Kasumi-1 (cell line): ENCODE results near the gene NPFFR2.
"Not testable (repeated sequence)": the region's sequence is repeated elsewhere in the genome, so short reads cannot be mapped to it uniquely, and the experiment has no call there.

ENCODE experiments used
- DNase-seq, 2 experiments: peaks; one replicate each; lab custom pipeline; 2025; lab: John Stamatoyannopoulos, UW

The NPFFR2 gene

GRCh38 chr4:72031868-72032608, at the start of gene NPFFR2:
TSS of gene NPFFR2 (plus strand) at chr4:72032000. CDS start at chr4:72128592, 96,592 bp downstream.
- DNase-seq, result no peak

DNA sequence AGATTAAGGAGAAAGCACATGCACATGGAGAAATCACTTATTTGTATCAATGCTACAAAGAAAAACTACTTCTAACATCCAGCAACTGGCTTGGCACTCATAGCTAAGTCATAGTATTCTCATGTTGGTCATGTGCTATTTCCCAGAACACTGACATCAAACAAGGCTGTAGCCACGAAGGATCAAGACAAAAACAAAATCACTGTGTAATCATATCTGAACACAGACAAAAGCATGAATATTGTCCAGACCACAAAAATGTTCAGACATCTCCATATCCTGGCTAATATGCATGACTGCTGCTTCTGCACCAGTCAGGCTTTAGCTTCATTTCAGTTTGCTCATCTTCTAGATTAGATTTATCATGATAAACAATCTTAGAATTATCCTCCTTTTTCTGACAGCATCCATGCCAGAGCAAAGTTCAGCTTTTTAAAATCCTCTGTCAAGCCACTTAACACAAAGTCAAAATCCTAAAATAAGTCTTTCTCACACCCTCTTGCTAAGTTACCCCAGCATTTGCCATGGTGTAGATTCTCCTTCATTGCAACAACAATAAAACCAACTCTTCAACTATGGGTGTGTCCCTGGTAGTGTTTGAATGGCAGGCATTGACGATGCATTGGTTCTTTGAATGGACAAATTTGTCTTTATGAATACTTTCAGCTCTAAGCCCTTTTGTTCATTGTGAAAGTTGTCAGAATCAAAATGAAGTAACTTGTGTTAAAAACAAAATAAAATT, 39.1 kb upstream of the NPFFR2 start:
- no peak for DNase-seq

GRCh38 chr4:71994559-71994958, 37.2 kb upstream of the NPFFR2 start:
- no peak for DNase-seq

DNA sequence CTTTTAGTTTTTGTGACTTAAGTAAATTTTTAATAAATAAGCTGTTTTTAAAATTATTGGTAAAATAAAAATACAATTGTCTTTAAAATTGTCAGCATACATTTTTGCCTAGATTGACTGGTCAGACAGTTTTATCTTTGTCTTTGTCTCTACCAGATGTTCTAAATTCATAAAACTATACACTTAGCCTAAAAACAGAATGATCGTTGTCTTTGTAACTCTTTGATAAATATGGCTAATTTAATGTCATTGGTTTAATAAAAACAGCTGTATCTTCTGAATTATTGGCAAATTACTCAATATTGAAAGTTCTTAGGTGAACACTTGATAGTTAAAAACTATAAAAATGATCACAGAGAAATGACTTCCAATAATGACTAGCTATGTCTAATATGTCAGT, 36.5 kb upstream of the NPFFR2 start:
- no peak for DNase-seq

DNA sequence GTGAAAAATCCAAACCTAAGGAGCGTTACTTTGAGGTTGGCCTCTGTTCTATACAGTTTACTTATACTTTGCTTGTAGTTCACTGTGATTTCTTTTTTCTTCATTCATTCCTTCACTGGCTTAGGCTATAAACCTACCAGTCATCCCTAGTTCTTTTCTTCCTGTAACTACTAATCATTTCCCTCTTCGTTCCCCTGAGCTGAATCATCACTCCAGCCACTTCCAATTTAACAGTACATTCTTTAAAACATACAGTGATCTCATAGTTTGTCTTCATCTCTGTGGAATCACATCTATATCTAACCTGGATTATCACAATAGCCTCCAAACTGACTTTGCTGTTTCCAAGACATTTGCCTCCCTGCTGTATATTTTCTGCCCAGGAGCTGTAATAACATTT, 25.2 kb upstream of the NPFFR2 start:
- DNase-seq, result no peak

GRCh38 chr4:72011906-72012305, 19.9 kb upstream of the NPFFR2 start:
- DNase-seq, result no peak

- no peak for DNase-seq
Measured at GRCh38 chr4:72016011-72016410, 15.8 kb upstream of the NPFFR2 start.

DNA sequence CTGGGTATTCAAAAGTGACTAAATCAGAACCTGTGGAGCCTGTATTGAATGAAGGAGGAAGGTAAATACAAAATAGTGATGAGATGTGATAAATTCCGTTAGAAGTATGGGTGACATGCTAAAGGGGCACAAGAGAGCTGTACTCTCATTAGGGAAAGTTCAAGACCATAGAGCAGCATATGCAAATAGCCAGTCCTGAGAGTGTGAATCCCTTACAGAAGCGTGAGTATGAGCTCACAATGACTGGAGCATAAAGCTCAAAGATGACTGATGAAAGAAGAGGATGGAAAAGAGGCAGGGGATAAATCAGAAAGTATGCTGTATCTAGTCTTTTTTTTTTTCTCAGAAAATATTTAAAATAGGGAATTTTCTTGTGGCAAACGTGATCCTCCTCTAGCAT, 12.1 kb upstream of the NPFFR2 start:
- no peak for DNase-seq

DNA sequence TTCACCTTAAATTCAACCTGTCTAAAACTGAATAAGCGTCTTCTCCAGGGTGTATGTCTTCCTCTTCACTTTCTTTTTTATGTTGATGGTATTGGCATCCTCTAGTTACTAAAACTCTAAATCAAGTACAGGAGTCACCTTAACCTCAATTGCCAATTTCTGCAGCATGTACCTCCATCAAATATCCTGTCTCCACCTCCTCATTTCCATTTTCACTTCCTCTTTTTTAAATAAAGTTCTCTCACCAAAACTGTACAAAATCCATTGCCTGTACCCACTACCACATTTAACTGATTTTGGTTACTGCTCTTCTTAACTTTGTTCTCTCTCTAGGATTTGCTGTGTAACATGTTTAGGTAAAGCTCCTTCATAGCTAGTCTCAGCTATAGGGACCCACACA, 9.2 kb upstream of the NPFFR2 start:
- no peak for DNase-seq

GRCh38 chr4:72055566-72055965, 23.8 kb downstream of the NPFFR2 start:
- DNase-seq, result no peak

DNA sequence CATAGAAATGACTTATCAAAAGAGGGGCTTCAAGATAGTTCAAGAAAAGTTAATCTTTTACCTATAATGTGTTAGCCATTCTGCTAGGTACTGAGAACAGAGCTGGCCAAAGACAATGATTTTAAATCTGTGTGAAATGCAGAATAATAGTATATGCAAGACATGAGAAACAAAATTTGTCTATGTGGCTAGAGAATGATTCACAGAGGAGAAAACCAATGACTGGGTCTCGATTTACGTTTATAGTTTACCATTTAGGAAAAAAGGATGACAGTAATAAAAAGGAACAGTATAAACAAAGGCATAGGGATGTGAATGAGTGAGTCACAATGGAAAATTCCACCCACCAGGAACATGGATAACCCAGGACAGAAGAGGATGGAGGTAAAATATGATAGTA, 31.9 kb downstream of the NPFFR2 start:
- DNase-seq, result no peak

GRCh38 chr4:72067051-72067450, 35.3 kb downstream of the NPFFR2 start:
- DNase-seq, result no peak

DNA sequence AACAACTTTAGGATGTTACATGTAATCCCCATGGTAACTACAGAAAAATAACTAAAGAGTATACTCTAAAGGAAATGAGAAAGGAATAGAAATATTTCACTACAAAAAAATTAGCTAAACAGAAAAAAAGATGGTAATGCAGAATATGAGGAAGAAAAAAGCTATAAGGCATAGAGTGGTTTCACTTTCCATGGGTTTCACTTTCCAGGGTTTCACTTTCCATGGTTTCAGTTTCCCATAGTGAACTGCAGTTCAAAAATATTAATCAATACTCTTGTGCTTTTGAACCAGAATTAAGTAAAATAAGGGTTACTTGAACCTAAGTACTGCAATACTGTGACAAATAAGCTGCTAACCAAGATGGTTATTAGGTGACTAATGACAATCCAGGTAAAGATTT, 42.0 kb downstream of the NPFFR2 start:
- DNase-seq, result no peak

DNA sequence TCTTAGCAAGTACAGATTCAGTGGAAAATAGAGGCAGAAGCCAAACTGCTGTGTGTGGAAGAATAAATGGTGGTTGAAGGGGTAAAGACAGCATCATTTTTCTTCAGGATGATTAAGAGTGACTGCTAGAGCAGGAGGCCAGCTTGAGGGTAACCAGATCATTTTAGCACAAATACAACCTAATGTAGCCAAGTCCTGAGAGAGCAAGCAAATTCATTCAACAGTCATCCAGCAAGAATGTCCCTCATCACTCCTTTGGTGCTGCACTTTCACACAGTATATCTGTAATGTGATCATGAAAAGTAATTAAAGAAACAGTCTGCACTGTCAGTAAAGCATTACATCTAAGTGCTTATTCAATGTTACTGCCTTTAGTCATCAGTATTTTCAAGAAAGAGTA, 44.8 kb downstream of the NPFFR2 start:
- no peak for DNase-seq

DNA sequence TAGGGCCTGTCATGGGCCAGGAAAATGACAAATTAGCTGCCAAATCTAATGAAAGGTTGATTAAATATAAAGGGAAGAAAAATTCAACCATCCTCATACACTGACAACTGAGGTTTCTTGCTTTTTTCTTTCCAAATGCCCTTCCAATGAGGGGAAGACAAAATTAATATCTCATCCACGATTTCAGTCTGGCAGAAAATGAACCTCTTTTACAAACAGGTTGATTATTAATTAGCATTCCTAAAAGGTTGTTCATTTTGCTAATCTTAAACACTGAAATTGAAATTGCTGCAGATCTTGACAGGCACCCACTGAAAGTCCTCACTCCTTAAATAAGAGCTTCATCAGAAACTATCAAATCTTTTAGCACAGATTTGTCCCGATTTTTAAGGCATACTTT, 45.5 kb downstream of the NPFFR2 start:
- no peak for DNase-seq

DNA sequence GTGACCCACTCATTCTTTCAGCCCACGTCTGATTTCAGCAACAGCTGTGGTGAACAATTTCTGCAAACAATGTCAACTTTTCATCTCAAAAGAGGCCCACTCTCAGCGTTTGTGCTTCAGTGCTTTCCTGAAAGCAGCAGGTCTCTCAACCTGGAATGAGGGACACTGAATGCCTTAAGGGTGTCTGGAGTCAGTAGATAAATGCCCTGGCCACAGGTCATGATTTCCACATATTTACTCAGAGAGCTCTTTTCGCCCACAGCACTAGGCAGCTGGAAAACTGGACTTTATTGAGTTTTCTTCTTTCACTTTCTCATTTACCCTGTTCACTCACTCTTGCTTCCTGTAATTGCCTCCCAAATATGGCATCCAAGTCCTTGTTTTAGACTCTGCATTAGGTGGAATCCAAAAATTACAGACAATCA, 52.8 kb downstream of the NPFFR2 start:
- no peak for DNase-seq

- not testable (repeated sequence) for DNase-seq
Measured at GRCh38 chr4:72090606-72091005, 58.8 kb downstream of the NPFFR2 start.

DNA sequence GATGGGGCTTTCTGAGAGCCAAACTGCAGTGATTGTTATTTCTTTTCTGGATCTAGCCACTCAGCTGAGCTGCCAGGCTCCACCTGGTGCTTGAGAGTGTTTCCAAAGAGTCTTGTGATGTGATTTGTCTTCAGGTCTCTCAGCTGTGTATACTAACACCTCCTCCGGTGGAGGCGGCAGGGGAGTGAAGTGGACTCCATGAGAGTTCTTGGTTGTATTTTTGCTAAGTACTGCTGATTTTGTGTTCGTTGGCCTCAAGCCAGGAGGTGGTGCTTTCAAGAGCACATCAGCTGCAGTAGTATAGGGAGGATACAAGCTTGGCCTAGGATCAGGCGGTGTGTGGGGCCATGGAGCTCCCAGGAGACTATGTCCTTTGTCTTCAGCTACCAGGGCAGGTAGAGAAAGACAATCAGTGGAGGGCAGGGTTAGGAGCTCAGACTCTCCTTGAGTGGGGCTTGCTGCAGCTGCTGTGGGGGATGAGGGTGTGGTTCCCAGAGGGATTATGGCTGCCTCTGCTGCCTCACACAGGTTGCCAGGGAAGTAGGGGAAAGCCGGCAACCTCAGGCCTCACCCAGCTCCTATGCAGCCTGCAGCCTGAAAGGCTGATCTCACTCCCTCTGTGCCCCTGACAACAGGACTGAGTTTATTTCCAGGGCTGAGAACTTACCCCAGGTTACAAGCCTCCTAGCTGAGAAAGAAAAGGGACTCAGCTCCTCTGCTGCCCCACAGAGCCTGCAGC, 62.4 kb downstream of the NPFFR2 start:
- no peak for DNase-seq

DNA sequence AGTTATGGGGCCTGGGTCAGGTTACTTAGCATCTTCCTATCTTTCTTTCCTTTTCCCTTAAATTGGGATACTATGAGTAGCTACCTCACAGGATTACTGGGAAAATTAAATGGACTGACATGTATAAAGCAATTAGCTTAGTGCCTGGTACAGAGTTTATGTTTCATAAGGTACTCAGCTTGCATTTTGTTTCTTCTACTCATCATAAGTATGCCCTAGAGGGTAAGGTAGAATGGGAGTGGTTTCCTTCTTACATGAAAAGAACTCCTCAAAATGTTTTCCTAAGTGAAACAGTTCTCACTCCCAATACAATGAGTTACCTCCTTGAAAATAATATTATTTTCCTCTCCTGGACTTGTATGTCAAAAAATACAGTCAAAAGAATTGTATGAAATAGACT, 75.7 kb downstream of the NPFFR2 start:
- DNase-seq, result no peak

GRCh38 chr4:72109364-72109763, 77.6 kb downstream of the NPFFR2 start:
- no peak for DNase-seq

- DNase-seq, result no peak
Measured at GRCh38 chr4:72109959-72110497, 78.2 kb downstream of the NPFFR2 start.

- no peak for DNase-seq
Measured at GRCh38 chr4:72110886-72111285, 79.1 kb downstream of the NPFFR2 start.

- DNase-seq, result no peak
Measured at GRCh38 chr4:72111863-72112262, 80.1 kb downstream of the NPFFR2 start.
